Tibial artery (tissue), 4 donors: ENCODE results near the gene CFAP100.

Experiments
- DNase-seq, 2 donors: peaks; one replicate each; pipeline ENCODE4 v3.0.0-alpha.2; 2019
- H3K27ac ChIP-seq, 2 donors: fragments of 200-600 bp; sonication (generic) in 1 of 2; 1 replicate in 1 of 2; 2 replicates in 1 of 2; pipeline ENCODE4 v1.5.1; 2018 to 2019; ENCODE audit warnings: mild to moderate bottlenecking in 1 of 2
- H3K27me3 ChIP-seq, 2 donors: fragments of 200-600 bp; sonication (generic) in 1 of 2; one replicate each; pipeline versions ENCODE4 v1.5.1 to v1.6.0; 2016 to 2019
- H3K36me3 ChIP-seq, 3 donors: fragments of 200-600 bp; sonication (generic) in 2 of 3; one replicate each; pipeline ENCODE4 v1.5.1; 2016 to 2019; ENCODE audit warnings: mild to moderate bottlenecking in 2 of 3
- H3K4me1 ChIP-seq, 4 donors: fragments of 200-600 bp; sonication (generic) in 2 of 4; 1 replicate in 3 of 4; 2 replicates in 1 of 4; pipeline ENCODE4 v1.5.1; 2016 to 2019
- H3K4me3 ChIP-seq, 2 donors: fragments of 200-600 bp; sonication (generic) in 1 of 2; 1 replicate in 1 of 2; 2 replicates in 1 of 2; pipeline ENCODE4 v1.5.1; 2018 to 2019; ENCODE audit warnings: mild to moderate bottlenecking in 2 of 2
- H3K9me3 ChIP-seq, 3 donors: fragments of 200-600 bp; sonication (generic) in 1 of 3; one replicate each; pipeline ENCODE4 v1.5.1; 2016 to 2019
- CTCF ChIP-seq, 2 experiments: fragments of 200-600 bp in 1 of 2; fragments of 450-650 bp in 1 of 2; IDR thresholded peaks; one replicate each; pipeline ENCODE4 v1.5.1; 2017 to 2019; ENCODE audit warnings: antibody characterized with exemption in 2 of 2, mild to moderate bottlenecking in 1 of 2, moderate library complexity in 1 of 2
- intact Hi-C: fragments of 100-400 bp; cut with DNase I; formaldehyde crosslinking; loops from one replicate; pipeline ENCODE4 v1.15.0; 2023; ENCODE audit warnings: low total_unique reads

Gene CFAP100

GRCh38 chr3:126373682-126374601 is 20.8 kb upstream of the CFAP100 start:
- no peaks in the 10 kb centered on the region for H3K36me3 ChIP-seq
- DNase-seq = peak in 1 of 2 donors; percentile 64
- no peak overlapping the region for H3K4me3 ChIP-seq
- H3K9me3 ChIP-seq = no peaks in the 10 kb centered on the region
- no peak overlapping the region for H3K27ac ChIP-seq
- H3K4me1 ChIP-seq = no peaks in the 10 kb centered on the region
- H3K27me3 ChIP-seq = no peaks in the 10 kb centered on the region
- intact Hi-C loops = loop anchor here (10.0 kb wide), 1 partner anchor 449 kb away; no protein-coding TSS in a partner anchor
- no peak for TF ChIP-seq CTCF (IDR thresholded peaks at IDR 0.05)

- intact Hi-C loops = loop anchor here (10.0 kb wide), 1 partner anchor 451 kb away; no protein-coding TSS in a partner anchor
- no peaks in the 10 kb centered on the region for H3K9me3 ChIP-seq
- peaks cover 0 to 7% of the 10 kb centered on the region in 2 donors for H3K27me3 ChIP-seq
- peak in 1 of 2 donors; percentile 61 for DNase-seq
- H3K4me1 ChIP-seq = no peaks in the 10 kb centered on the region
- H3K4me3 ChIP-seq = no peak overlapping the region
- H3K27ac ChIP-seq = no peak overlapping the region
- TF ChIP-seq CTCF (IDR thresholded peaks at IDR 0.05) = no peak
- no peaks in the 10 kb centered on the region for H3K36me3 ChIP-seq
Measured at GRCh38 chr3:126375835-126376331, 18.8 kb upstream of the CFAP100 start.

GRCh38 chr3:126376444-126376843 is 18.3 kb upstream of the CFAP100 start:
- H3K27me3 ChIP-seq = peaks cover 0 to 7% of the 10 kb centered on the region in 2 donors
- intact Hi-C loops = loop anchor here (10.0 kb wide), 1 partner anchor 452 kb away; no protein-coding TSS in a partner anchor
- H3K9me3 ChIP-seq = no peaks in the 10 kb centered on the region
- no peak for DNase-seq
- H3K4me3 ChIP-seq = no peak overlapping the region
- TF ChIP-seq CTCF (IDR thresholded peaks at IDR 0.05) = no peak
- H3K27ac ChIP-seq = no peak overlapping the region
- no peaks in the 10 kb centered on the region for H3K36me3 ChIP-seq
- H3K4me1 ChIP-seq = no peaks in the 10 kb centered on the region

- intact Hi-C loops = loop anchor here (10.0 kb wide), 1 partner anchor 452 kb away; no protein-coding TSS in a partner anchor
- peak in 1 of 2 donors; percentile 33 for DNase-seq
- H3K9me3 ChIP-seq = no peaks in the 10 kb centered on the region
- H3K27ac ChIP-seq = no peak overlapping the region
- no peaks in the 10 kb centered on the region for H3K4me1 ChIP-seq
- H3K27me3 ChIP-seq = peaks cover 0 to 7% of the 10 kb centered on the region in 2 donors
- H3K4me3 ChIP-seq = no peak overlapping the region
- TF ChIP-seq CTCF (IDR thresholded peaks at IDR 0.05) = no peak
- H3K36me3 ChIP-seq = no peaks in the 10 kb centered on the region
Measured at GRCh38 chr3:126377211-126377610, 17.5 kb upstream of the CFAP100 start.

- H3K27me3 ChIP-seq = peaks cover 0 to 7% of the 10 kb centered on the region in 2 donors
- H3K4me3 ChIP-seq = no peak overlapping the region
- no peaks in the 10 kb centered on the region for H3K4me1 ChIP-seq
- intact Hi-C loops = loop anchor here (10.0 kb wide), 1 partner anchor 454 kb away; no protein-coding TSS in a partner anchor
- peak in 1 of 2 donors; percentile 32 for DNase-seq
- H3K36me3 ChIP-seq = no peaks in the 10 kb centered on the region
- no peak overlapping the region for H3K27ac ChIP-seq
- no peak for TF ChIP-seq CTCF (IDR thresholded peaks at IDR 0.05)
- no peaks in the 10 kb centered on the region for H3K9me3 ChIP-seq
Measured at GRCh38 chr3:126378341-126378751, 16.4 kb upstream of the CFAP100 start.
